ENCODE data around the gene FUZ. TPM values are rescaled to one million over a fixed set of nuclear protein-coding genes. Genes with fewer than 3 reads are reported as not detected.

FUZ gene
- total RNA-seq, 1 donor: 29.7 TPM

DNA sequence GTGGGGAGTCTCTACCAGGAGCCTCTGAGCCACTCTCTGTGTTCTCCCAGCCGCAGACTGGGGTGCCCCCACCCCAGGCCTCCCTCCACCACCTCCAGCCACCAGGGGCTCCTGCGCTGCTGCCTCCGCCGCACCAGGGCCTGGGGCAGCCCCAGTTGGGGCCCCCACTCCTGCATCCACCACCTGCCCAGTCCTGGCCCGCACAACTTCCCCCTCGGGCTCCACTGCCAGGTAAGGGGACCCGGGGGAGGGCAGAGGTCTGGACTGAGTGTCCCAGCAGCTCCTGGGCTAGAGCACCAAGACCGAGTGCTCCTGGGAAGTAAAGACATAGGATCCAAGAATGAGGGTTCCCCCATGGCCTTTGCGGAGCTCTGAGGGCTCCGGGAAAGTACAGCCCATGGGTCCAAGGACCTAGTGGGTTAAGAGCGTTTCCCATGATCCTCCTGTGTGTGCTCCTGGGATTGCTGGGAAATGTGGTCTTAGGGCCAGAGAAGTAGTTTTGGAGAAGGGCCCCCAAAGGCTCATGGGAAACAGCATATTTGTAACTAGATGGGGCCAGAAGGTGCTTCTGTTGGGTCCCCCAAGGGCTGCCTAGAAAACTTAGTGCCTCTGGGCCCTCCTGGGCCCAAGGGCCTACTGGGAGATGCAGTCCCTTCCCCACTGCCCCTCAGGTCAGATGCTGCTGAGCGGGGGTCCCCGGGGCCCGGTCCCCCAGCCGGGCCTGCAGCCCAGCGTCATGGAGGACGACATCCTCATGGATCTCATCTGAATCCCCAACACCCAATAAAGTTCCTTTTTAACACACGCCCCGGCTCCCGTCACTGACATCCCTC is 23.3 kb upstream of the FUZ start:
- TF ChIP-seq, protein P1, sequence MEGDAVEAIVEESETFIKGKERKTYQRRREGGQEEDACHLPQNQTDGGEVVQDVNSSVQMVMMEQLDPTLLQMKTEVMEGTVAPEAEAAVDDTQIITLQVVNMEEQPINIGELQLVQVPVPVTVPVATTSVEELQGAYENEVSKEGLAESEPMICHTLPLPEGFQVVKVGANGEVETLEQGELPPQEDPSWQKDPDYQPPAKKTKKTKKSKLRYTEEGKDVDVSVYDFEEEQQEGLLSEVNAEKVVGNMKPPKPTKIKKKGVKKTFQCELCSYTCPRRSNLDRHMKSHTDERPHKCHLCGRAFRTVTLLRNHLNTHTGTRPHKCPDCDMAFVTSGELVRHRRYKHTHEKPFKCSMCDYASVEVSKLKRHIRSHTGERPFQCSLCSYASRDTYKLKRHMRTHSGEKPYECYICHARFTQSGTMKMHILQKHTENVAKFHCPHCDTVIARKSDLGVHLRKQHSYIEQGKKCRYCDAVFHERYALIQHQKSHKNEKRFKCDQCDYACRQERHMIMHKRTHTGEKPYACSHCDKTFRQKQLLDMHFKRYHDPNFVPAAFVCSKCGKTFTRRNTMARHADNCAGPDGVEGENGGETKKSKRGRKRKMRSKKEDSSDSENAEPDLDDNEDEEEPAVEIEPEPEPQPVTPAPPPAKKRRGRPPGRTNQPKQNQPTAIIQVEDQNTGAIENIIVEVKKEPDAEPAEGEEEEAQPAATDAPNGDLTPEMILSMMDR (IDR thresholded peaks at IDR 0.05; ENCODE audit: extremely low read depth, low read depth, low read length): no peak
- no peaks in the 10 kb centered on the region for H3K9me3 ChIP-seq (ENCODE audit: low read depth, low read length)
- H3K4me1 ChIP-seq (ENCODE audit: insufficient read depth, low read length): peaks cover 10% of the 10 kb centered on the region
- H3K4me3 ChIP-seq (ENCODE audit: insufficient read depth, low read length): no peak overlapping the region
- H4K20me1 ChIP-seq (ENCODE audit: insufficient read depth, low read length): no peaks in the 10 kb centered on the region
- H3K4me2 ChIP-seq (ENCODE audit: insufficient read depth, low read length): no peak overlapping the region
- peaks cover 60% of the 10 kb centered on the region for H3K36me3 ChIP-seq (ENCODE audit: insufficient read depth, low read length)
- no peaks in the 10 kb centered on the region for H3K79me2 ChIP-seq (ENCODE audit: insufficient read depth, low read length)
- peak; percentile 76 for DNase-seq (ENCODE audit: insufficient read length, low spot score, missing footprints)
- no peak overlapping the region for H2AFZ ChIP-seq (ENCODE audit: low read length)
- no peak overlapping the region for H3K27ac ChIP-seq (ENCODE audit: low read depth, low read length)
- no peaks in the 10 kb centered on the region for H3K27me3 ChIP-seq (ENCODE audit: insufficient read depth, low read length)

DNA sequence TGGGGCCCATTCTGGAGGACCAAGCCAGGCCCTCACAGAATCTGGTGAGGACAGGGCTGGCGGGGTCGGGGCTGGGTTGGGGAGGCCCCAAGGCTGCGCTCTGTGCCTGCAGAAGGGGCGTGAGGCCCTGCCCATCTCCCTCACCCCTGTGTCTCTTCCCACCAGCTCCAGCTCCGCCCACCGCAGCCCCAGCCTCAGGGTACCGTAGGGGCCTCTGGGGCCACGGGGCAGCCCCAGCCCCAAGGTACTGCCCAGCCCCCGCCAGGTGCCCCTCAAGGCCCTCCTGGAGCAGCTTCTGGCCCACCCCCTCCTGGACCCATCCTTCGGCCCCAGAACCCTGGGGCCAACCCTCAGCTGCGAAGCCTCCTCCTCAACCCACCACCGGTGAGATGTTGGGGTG is 22.5 kb upstream of the FUZ start:
- peaks cover 10% of the 10 kb centered on the region for H3K4me1 ChIP-seq (ENCODE audit: insufficient read depth, low read length)
- H3K27me3 ChIP-seq (ENCODE audit: insufficient read depth, low read length): no peaks in the 10 kb centered on the region
- no peaks in the 10 kb centered on the region for H3K79me2 ChIP-seq (ENCODE audit: insufficient read depth, low read length)
- no peak overlapping the region for H2AFZ ChIP-seq (ENCODE audit: low read length)
- H4K20me1 ChIP-seq (ENCODE audit: insufficient read depth, low read length): no peaks in the 10 kb centered on the region
- DNase-seq (ENCODE audit: insufficient read length, low spot score, missing footprints): peak; percentile 41
- no peak overlapping the region for H3K27ac ChIP-seq (ENCODE audit: low read depth, low read length)
- no peaks in the 10 kb centered on the region for H3K9me3 ChIP-seq (ENCODE audit: low read depth, low read length)
- TF ChIP-seq, protein P1 (IDR thresholded peaks at IDR 0.05; ENCODE audit: extremely low read depth, low read depth, low read length): no peak
- peaks cover 58% of the 10 kb centered on the region for H3K36me3 ChIP-seq (ENCODE audit: insufficient read depth, low read length)
- H3K4me3 ChIP-seq (ENCODE audit: insufficient read depth, low read length): no peak overlapping the region
- H3K4me2 ChIP-seq (ENCODE audit: insufficient read depth, low read length): no peak overlapping the region

DNA sequence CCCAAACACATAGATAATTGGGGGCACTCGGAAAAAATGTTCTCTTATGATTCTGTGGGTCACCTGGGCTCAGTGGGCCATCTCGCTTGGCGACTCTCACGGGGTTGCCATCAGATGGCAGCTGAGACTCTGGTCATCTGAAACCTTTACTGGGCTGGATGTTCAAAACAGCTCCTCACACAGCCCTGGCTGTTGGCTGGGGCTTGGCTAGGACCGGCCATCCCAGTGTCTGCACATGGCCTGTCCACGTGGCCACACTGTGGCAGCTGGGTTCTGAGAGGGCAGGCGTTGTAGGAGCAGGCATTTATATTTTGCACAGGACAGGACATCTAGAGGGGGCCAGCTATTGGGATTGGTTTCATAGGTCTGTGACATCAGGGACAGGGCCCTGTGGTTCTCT is 20.5 kb upstream of the FUZ start:
- TF ChIP-seq, protein P1 (IDR thresholded peaks at IDR 0.05; ENCODE audit: extremely low read depth, low read depth, low read length): no peak
- no peaks in the 10 kb centered on the region for H3K9me3 ChIP-seq (ENCODE audit: low read depth, low read length)
- peaks cover 4% of the 10 kb centered on the region for H4K20me1 ChIP-seq (ENCODE audit: insufficient read depth, low read length)
- H2AFZ ChIP-seq (ENCODE audit: low read length): no peak overlapping the region
- H3K4me2 ChIP-seq (ENCODE audit: insufficient read depth, low read length): no peak overlapping the region
- peaks cover 10% of the 10 kb centered on the region for H3K4me1 ChIP-seq (ENCODE audit: insufficient read depth, low read length)
- no peak overlapping the region for H3K4me3 ChIP-seq (ENCODE audit: insufficient read depth, low read length)
- no peak overlapping the region for H3K27ac ChIP-seq (ENCODE audit: low read depth, low read length)
- H3K79me2 ChIP-seq (ENCODE audit: insufficient read depth, low read length): no peaks in the 10 kb centered on the region
- peak; percentile 47 for DNase-seq (ENCODE audit: insufficient read length, low spot score, missing footprints)
- no peaks in the 10 kb centered on the region for H3K27me3 ChIP-seq (ENCODE audit: insufficient read depth, low read length)
- H3K36me3 ChIP-seq (ENCODE audit: insufficient read depth, low read length): peaks cover 42% of the 10 kb centered on the region

DNA sequence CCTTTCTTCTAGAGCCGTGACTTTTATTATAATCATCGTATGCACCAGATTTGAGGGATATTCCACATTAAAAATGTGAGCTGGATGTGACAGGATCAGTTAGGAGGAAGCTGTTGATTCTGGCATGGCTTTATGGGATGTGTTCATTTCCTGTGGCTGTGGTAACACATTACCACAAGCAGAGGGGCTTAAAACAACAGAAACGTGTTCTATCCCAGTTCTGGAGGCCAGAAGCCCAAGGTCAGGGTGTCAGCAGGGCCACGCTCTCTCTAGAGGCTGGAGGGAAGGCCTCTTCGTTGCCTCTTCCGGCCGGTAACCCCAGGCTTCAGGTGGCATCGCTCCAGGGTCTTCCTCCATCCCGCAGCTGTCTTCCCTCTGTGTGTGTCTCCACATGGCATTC is 19.5 kb upstream of the FUZ start:
- peak overlapping the region; percentile 4 for H3K27ac ChIP-seq (ENCODE audit: low read depth, low read length)
- H3K36me3 ChIP-seq (ENCODE audit: insufficient read depth, low read length): peaks cover 31% of the 10 kb centered on the region

More for the DNA sequence above, 19.5 kb upstream of the FUZ start:
- Histone ChIP-seq H3K4me3 (ENCODE audit: insufficient read depth, low read length) (no peak overlapping the region), H4K20me1 (ENCODE audit: insufficient read depth, low read length) (peaks cover 6% of the 10 kb centered on the region), H3K9me3 (ENCODE audit: low read depth, low read length) (no peaks in the 10 kb centered on the region), H3K27me3 (ENCODE audit: insufficient read depth, low read length) (no peaks in the 10 kb centered on the region), H3K79me2 (ENCODE audit: insufficient read depth, low read length) (peaks cover 1% of the 10 kb centered on the region), H2AFZ (ENCODE audit: low read length) (no peak overlapping the region), H3K4me1 (ENCODE audit: insufficient read depth, low read length) (peaks cover 10% of the 10 kb centered on the region), H3K4me2 (ENCODE audit: insufficient read depth, low read length) (no peak overlapping the region)
- TF ChIP-seq, protein P1 (IDR thresholded peaks at IDR 0.05; ENCODE audit: extremely low read depth, low read depth, low read length): no peak
- DNase-seq (ENCODE audit: insufficient read length, low spot score, missing footprints): peak; percentile 91
